B cell (primary cell): ENCODE data around the gene APCDD1L. TPM values are rescaled to one million over a fixed set of nuclear protein-coding genes. Genes with fewer than 3 reads are reported as not detected.

ENCODE experiments used
- ATAC-seq: fragments of 200-7000 bp; cut with Tn5 transposase; one replicate; pipeline ENCODE4 v1.10.0; 2021; ENCODE audit warnings: low read depth, mild to moderate bottlenecking, moderate number of reproducible peaks, moderate library complexity
- CTCF ChIA-PET: fragments of 350-600 bp; sonication (Branson Sonifier 250); formaldehyde crosslinking; loops from one replicate; lab custom pipeline; 2021; ENCODE audit warnings: antibody characterized with exemption, inconsistent platforms; lab: Charles Lee
- POLR2A ChIA-PET: fragments of 350-600 bp; sonication (Branson Sonifier 250); formaldehyde crosslinking; loops from one replicate; lab custom pipeline; 2021; ENCODE audit warnings: antibody characterized with exemption; lab: Charles Lee
- DNase-seq: peaks from one replicate; pipeline ENCODE4 v3.0.0; 2013
- H2AFZ ChIP-seq: 2 replicates; pipeline ENCODE4 v1.6.1; 2012; ENCODE audit warnings: mild to moderate bottlenecking, low read depth, low read length; ENCODE audit not compliant: insufficient read depth, poor library complexity, severe bottlenecking
- H3K27ac ChIP-seq, 2 donors: 1 replicate in 1 of 2; 2 replicates in 1 of 2; pipeline ENCODE4 v1.5.1; 2012 to 2013; ENCODE audit warnings: low read length in 2 of 2, mild to moderate bottlenecking in 2 of 2, moderate library complexity in 1 of 2
- H3K27me3 ChIP-seq, 4 experiments: fragments of 200-600 bp in 1 of 4; sonication (generic) in 1 of 4; replicated peaks in 1 of 4; 1 replicate in 2 of 4; 2 replicates in 2 of 4; pipeline versions ENCODE4 v1.6.1 to v1.7.0; 2013 to 2016; ENCODE audit warnings: low read length in 3 of 4, mild to moderate bottlenecking in 2 of 4, mixed read lengths in 1 of 4, moderate library complexity in 1 of 4; ENCODE audit not compliant: insufficient read depth in 4 of 4, control insufficient read depth in 3 of 4; ENCODE audit errors: control extremely low read depth in 1 of 4
- H3K36me3 ChIP-seq, 2 experiments: replicated peaks in 1 of 2; 1 replicate in 1 of 2; 2 replicates in 1 of 2; pipeline versions ENCODE4 v1.6.1 to v1.7.1; 2013; ENCODE audit warnings: low read length in 1 of 2; ENCODE audit not compliant: insufficient read depth in 2 of 2, control insufficient read depth in 1 of 2; ENCODE audit errors: control extremely low read depth in 1 of 2, extremely low read depth in 1 of 2
- H3K4me1 ChIP-seq, 2 donors: fragments of 200-600 bp in 1 of 2; sonication (generic) in 1 of 2; 1 replicate in 1 of 2; 2 replicates in 1 of 2; pipeline versions ENCODE4 v1.5.1 to v1.6.1; 2013 to 2017; ENCODE audit warnings: low read length in 2 of 2; ENCODE audit not compliant: control insufficient read depth in 2 of 2, insufficient read depth in 2 of 2
- H3K4me2 ChIP-seq: replicated peaks from 2 replicates; pipeline ENCODE3; 2012; ENCODE audit warnings: mild to moderate bottlenecking, low read depth, low read length; ENCODE audit not compliant: poor library complexity, severe bottlenecking
- H3K4me3 ChIP-seq, 5 experiments: fragments of 200-600 bp in 1 of 5; sonication (generic) in 1 of 5; 1 replicate in 3 of 5; 2 replicates in 2 of 5; pipeline versions ENCODE4 v1.5.1 to v1.7.0; 2011 to 2016; ENCODE audit warnings: low read length in 4 of 5, mild to moderate bottlenecking in 4 of 5, low read depth in 2 of 5, control low read depth in 1 of 5, moderate library complexity in 1 of 5; ENCODE audit not compliant: insufficient read depth in 1 of 5; ENCODE audit errors: control extremely low read depth in 1 of 5, extremely low read depth in 1 of 5
- H3K79me2 ChIP-seq: fragments of 200-600 bp; sonication (generic); one replicate; pipeline ENCODE4 v1.6.0; 2016; ENCODE audit warnings: low read length; ENCODE audit not compliant: control insufficient read depth, insufficient read depth
- H3K9ac ChIP-seq: fragments of 200-600 bp; sonication (generic); 2 replicates; pipeline ENCODE4 v1.6.1; 2017; ENCODE audit warnings: mild to moderate bottlenecking, low read length, moderate library complexity
- H3K9me3 ChIP-seq, 3 donors: one replicate each; pipeline versions ENCODE4 v1.6.1 to v1.7.1; 2013; ENCODE audit warnings: low read length in 2 of 3; ENCODE audit not compliant: control insufficient read depth in 2 of 3, insufficient read depth in 1 of 3; ENCODE audit errors: control extremely low read depth in 1 of 3
- H4K20me1 ChIP-seq: 2 replicates; pipeline ENCODE4 v1.6.0; 2012; ENCODE audit warnings: mild to moderate bottlenecking, low read length; ENCODE audit not compliant: insufficient read depth, control insufficient read depth, poor library complexity, severe bottlenecking
- H3K27ac Mint-ChIP-seq: one replicate; pipeline ENCODE4 v1.8.0; 2021; ENCODE audit warnings: mixed read lengths
- H3K27me3 Mint-ChIP-seq: one replicate; pipeline ENCODE4 v1.8.0; 2021; ENCODE audit warnings: mixed read lengths
- H3K4me1 Mint-ChIP-seq: one replicate; pipeline ENCODE4 v1.8.0; 2021; ENCODE audit warnings: mixed read lengths
- H3K4me3 Mint-ChIP-seq: one replicate; pipeline ENCODE4 v1.8.0; 2021; ENCODE audit warnings: mixed read lengths
- H3K9me3 Mint-ChIP-seq: one replicate; pipeline ENCODE4 v1.8.0; 2022; ENCODE audit warnings: mixed read lengths; ENCODE audit not compliant: insufficient read depth
- CTCF ChIP-seq: fragments of 200-600 bp; IDR thresholded peaks from one replicate; pipeline ENCODE4 v1.8.0; 2022; ENCODE audit warnings: antibody characterized with exemption, mild to moderate bottlenecking
- EZH2 ChIP-seq: IDR thresholded peaks from 2 replicates; pipeline ENCODE4 v1.6.1; 2012; ENCODE audit warnings: borderline replicate concordance, low read depth, mild to moderate bottlenecking, moderate library complexity, low read length; ENCODE audit not compliant: insufficient read depth, poor library complexity, severe bottlenecking
- WGBS: methylation state at CpG from one replicate; pipeline ENCODE4 v1.1.5; 2013; ENCODE audit warnings: missing lambda C conversion rate; ENCODE audit not compliant: insufficient coverage; 5-methylcytosine and 5-hydroxymethylcytosine counted together
- intact Hi-C: fragments of 100-400 bp; cut with micrococcal nuclease; formaldehyde crosslinking; loops from one replicate; pipeline ENCODE4 v1.10.0; 2022
- polyA plus RNA-seq: library from polyadenylated mRNA; depleted of rRNA; stranded (reverse); fragments of >200 nt; gene quantifications from 2 replicates; pipeline ENCODE4 v1.2.3, GENCODE V29; 2012
- total RNA-seq, 2 donors: library from RNA; stranded (reverse); fragments of 120-200 nt in 1 of 2; gene quantifications; 1 replicate in 1 of 2; 2 replicates in 1 of 2; pipeline versions ENCODE4 v1.2.3 to v1.2.4, GENCODE V29; 2013 to 2022

Gene APCDD1L
- total and polyA plus RNA-seq, 2 donors (not counting 1 experiment from before 2014, with no cell fraction given) = not detected

DNA sequence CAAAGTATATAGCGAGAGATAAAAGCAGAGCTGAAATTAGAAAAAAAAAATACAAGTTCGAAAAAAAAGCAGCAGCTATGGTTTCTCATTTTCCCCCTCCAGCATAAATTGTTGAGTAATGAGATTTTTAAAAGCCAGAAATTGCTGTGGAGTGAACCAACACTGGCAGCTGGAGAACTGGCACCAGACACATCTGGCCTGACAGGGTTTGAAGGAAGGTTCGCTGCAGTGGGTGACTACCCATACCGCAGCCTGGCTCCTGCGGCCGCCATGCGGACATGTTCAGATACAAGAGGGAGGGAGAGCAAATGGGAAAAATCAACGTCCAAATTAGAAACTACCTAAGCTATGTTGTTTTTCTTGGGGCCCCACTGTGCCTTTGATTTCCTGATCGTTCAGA is 3.3 kb downstream of the APCDD1L start:
- H3K79me2 ChIP-seq = no peaks in the 10 kb centered on the region
- no peak overlapping the region for H2AFZ ChIP-seq
- H3K9me3 ChIP-seq = peaks cover 0 to 6% (median under 1%) of the 10 kb centered on the region in 3 donors
- H3K27ac Mint-ChIP-seq = no peak overlapping the region
- H4K20me1 ChIP-seq = no peaks in the 10 kb centered on the region
- TF ChIP-seq EZH2 (no peak), CTCF (no peak)
- H3K4me3 ChIP-seq = no peak overlapping the region
- 96% methylated on average over 7 of the region's 9 CpGs for WGBS
- ATAC-seq (no peak), DNase-seq (no peak)
- ChIA-PET CTCF (no interaction called here), POLR2A (no interaction called here)
- H3K9me3 Mint-ChIP-seq = no peaks in the 10 kb centered on the region
- no peaks in the 10 kb centered on the region for H3K4me1 ChIP-seq
- H3K4me1 Mint-ChIP-seq = no peaks in the 10 kb centered on the region
- H3K9ac ChIP-seq = no peak overlapping the region
- H3K4me2 ChIP-seq = no peak overlapping the region
- H3K27ac ChIP-seq = no peak overlapping the region
- H3K27me3 ChIP-seq = peaks cover 0 to 32% (median 6%) of the 10 kb centered on the region in 4 experiments
- H3K27me3 Mint-ChIP-seq = peaks cover 31% of the 10 kb centered on the region
- intact Hi-C loops = no loop called here
- H3K36me3 ChIP-seq = no peaks in the 10 kb centered on the region
- H3K4me3 Mint-ChIP-seq = no peak overlapping the region

GRCh38 chr20:58511364-58511763 is 3.8 kb downstream of the APCDD1L start:
- H3K4me3 Mint-ChIP-seq = no peak overlapping the region
- H3K27me3 Mint-ChIP-seq = peaks cover 30% of the 10 kb centered on the region
- no peak overlapping the region for H2AFZ ChIP-seq
- no peaks in the 10 kb centered on the region for H3K4me1 ChIP-seq
- H4K20me1 ChIP-seq = no peaks in the 10 kb centered on the region
- ATAC-seq (no peak), DNase-seq (no peak)
- no peaks in the 10 kb centered on the region for H3K4me1 Mint-ChIP-seq
- no peak overlapping the region for H3K27ac Mint-ChIP-seq
- H3K27me3 ChIP-seq = peaks cover 0 to 34% (median 6%) of the 10 kb centered on the region in 4 experiments
- no peaks in the 10 kb centered on the region for H3K36me3 ChIP-seq
- no peak for TF ChIP-seq EZH2
- ChIA-PET CTCF (no interaction called here), POLR2A (no interaction called here)
- intact Hi-C loops = no loop called here
- H3K4me3 ChIP-seq = no peak overlapping the region
- no peak overlapping the region for H3K4me2 ChIP-seq
- no peak overlapping the region for H3K27ac ChIP-seq
- 14% methylated on average over 1 of the region's 4 CpGs for WGBS
- H3K9me3 Mint-ChIP-seq = peaks cover under 1% of the 10 kb centered on the region
- peaks cover 0 to 11% (median 5%) of the 10 kb centered on the region in 3 donors for H3K9me3 ChIP-seq
- no peaks in the 10 kb centered on the region for H3K79me2 ChIP-seq
- no peak overlapping the region for H3K9ac ChIP-seq
